Mesenchymal stem cell (in vitro differentiated cells and primary cell): Measurements from ENCODE around the gene KIF3C.

Experiments
- DNase-seq: peaks from one replicate; pipeline ENCODE4 v3.0.0-alpha.2; 2013
- H2AFZ ChIP-seq: one replicate; pipeline ENCODE4 v1.6.1; 2013; ENCODE audit warnings: low read depth, mild to moderate bottlenecking, control low read depth, inconsistent platforms, low read length, moderate library complexity
- H2AK5ac ChIP-seq: 2 replicates; pipeline ENCODE4 v1.6.1; 2013; ENCODE audit warnings: low read length, moderate library complexity, mild to moderate bottlenecking, inconsistent platforms; ENCODE audit not compliant: severe bottlenecking
- H2BK120ac ChIP-seq: one replicate; pipeline ENCODE4 v1.6.1; 2013; ENCODE audit warnings: low read depth, mild to moderate bottlenecking, inconsistent platforms, low read length, moderate library complexity
- H2BK12ac ChIP-seq, 2 experiments: one replicate each; pipeline ENCODE4 v1.6.1; 2013; ENCODE audit warnings: inconsistent platforms in 2 of 2, low read length in 2 of 2, mild to moderate bottlenecking in 2 of 2, moderate library complexity in 2 of 2, control low read depth in 1 of 2
- H2BK15ac ChIP-seq: one replicate; pipeline ENCODE4 v1.6.1; 2013; ENCODE audit warnings: mild to moderate bottlenecking, low read depth, inconsistent platforms; ENCODE audit not compliant: poor library complexity, severe bottlenecking
- H2BK5ac ChIP-seq: 2 replicates; pipeline ENCODE4 v1.6.1; 2013; ENCODE audit warnings: low read depth, mild to moderate bottlenecking, low read length, control low read depth, inconsistent platforms; ENCODE audit not compliant: poor library complexity, severe bottlenecking
- H3K14ac ChIP-seq, 2 experiments: one replicate each; pipeline ENCODE4 v1.6.1; 2013; ENCODE audit warnings: inconsistent platforms in 2 of 2, low read length in 2 of 2, control low read depth in 1 of 2, mild to moderate bottlenecking in 1 of 2, moderate library complexity in 1 of 2
- H3K18ac ChIP-seq, 2 experiments: one replicate each; pipeline ENCODE4 v1.6.1; 2013; ENCODE audit warnings: inconsistent platforms in 2 of 2, low read length in 2 of 2, control low read depth in 1 of 2, low read depth in 1 of 2, mild to moderate bottlenecking in 1 of 2
- H3K23ac ChIP-seq, 2 experiments: one replicate each; pipeline ENCODE4 v1.6.1; 2013; ENCODE audit warnings: inconsistent platforms in 2 of 2, low read length in 2 of 2, mild to moderate bottlenecking in 2 of 2, moderate library complexity in 2 of 2, control low read depth in 1 of 2
- H3K27ac ChIP-seq: 2 replicates; pipeline ENCODE4 v1.5.1; 2013; ENCODE audit warnings: mild to moderate bottlenecking, moderate library complexity, low read length, control low read depth, inconsistent platforms; ENCODE audit not compliant: poor library complexity, severe bottlenecking
- H3K27me3 ChIP-seq, 2 experiments: 2 replicates each; pipeline versions ENCODE4 v1.6.1 to v1.7.0; 2013; ENCODE audit warnings: low read length in 2 of 2, mild to moderate bottlenecking in 2 of 2, moderate library complexity in 2 of 2, control low read depth in 1 of 2, inconsistent platforms in 1 of 2; ENCODE audit not compliant: control insufficient read depth in 1 of 2, insufficient read depth in 1 of 2
- H3K36me3 ChIP-seq, 2 experiments: 2 replicates each; pipeline versions ENCODE4 v1.6.1 to v1.7.0; 2013; ENCODE audit warnings: low read length in 2 of 2, control low read depth in 1 of 2, inconsistent platforms in 1 of 2, low read depth in 1 of 2, mild to moderate bottlenecking in 1 of 2; ENCODE audit not compliant: insufficient read depth in 2 of 2, control insufficient read depth in 1 of 2
- H3K4ac ChIP-seq, 2 experiments: one replicate each; pipeline ENCODE4 v1.6.1; 2013; ENCODE audit warnings: inconsistent platforms in 2 of 2, low read length in 2 of 2, mild to moderate bottlenecking in 2 of 2, moderate library complexity in 2 of 2, control low read depth in 1 of 2, low read depth in 1 of 2
- H3K4me1 ChIP-seq: 2 replicates; pipeline ENCODE4 v1.6.1; 2013; ENCODE audit warnings: low read depth, low read length, control low read depth; ENCODE audit not compliant: control insufficient read depth, insufficient read depth
- H3K4me2 ChIP-seq: 2 replicates; pipeline ENCODE4 v1.6.1; 2013; ENCODE audit warnings: low read length, mild to moderate bottlenecking, inconsistent platforms; ENCODE audit not compliant: poor library complexity, severe bottlenecking
- H3K4me3 ChIP-seq, 2 experiments: 2 replicates each; pipeline versions ENCODE4 v1.5.1 to v1.7.0; 2013; ENCODE audit warnings: low read length in 2 of 2, mild to moderate bottlenecking in 2 of 2, control low read depth in 1 of 2, low read depth in 1 of 2; ENCODE audit not compliant: insufficient read depth in 1 of 2
- H3K79me1 ChIP-seq: replicated peaks from 2 replicates; pipeline ENCODE4 v1.6.1; 2013; ENCODE audit warnings: mild to moderate bottlenecking, control low read depth, low read length, inconsistent platforms; ENCODE audit not compliant: poor library complexity, severe bottlenecking
- H3K9ac ChIP-seq: 2 replicates; pipeline ENCODE4 v1.7.0; 2013; ENCODE audit warnings: mild to moderate bottlenecking, low read length, moderate library complexity
- H3K9me3 ChIP-seq: 2 replicates; pipeline ENCODE4 v1.7.0; 2013; ENCODE audit warnings: mild to moderate bottlenecking, low read length; ENCODE audit not compliant: control insufficient read depth
- H4K8ac ChIP-seq: one replicate; pipeline ENCODE4 v1.6.1; 2013; ENCODE audit warnings: inconsistent platforms, mild to moderate bottlenecking, low read length, moderate library complexity
- H4K91ac ChIP-seq: one replicate; pipeline ENCODE4 v1.6.1; 2013; ENCODE audit warnings: mild to moderate bottlenecking, low read length, inconsistent platforms
- WGBS: methylation state at CpG from one replicate; pipeline ENCODE4 v1.1.7; 2013; ENCODE audit warnings: mixed read lengths; 5-methylcytosine and 5-hydroxymethylcytosine counted together

Gene KIF3C

GRCh38 chr2:25955869-25956535, 26.3 kb downstream of the KIF3C start:
- Histone ChIP-seq H2BK12ac (no peak overlapping the region), H3K14ac (no peak overlapping the region), H2AFZ (no peak overlapping the region), H3K4me3 (no peak overlapping the region), H4K91ac (no peak overlapping the region), H3K9me3 (no peaks in the 10 kb centered on the region), H2BK120ac (no peak overlapping the region), H4K8ac (no peak overlapping the region), H3K9ac (no peak overlapping the region), H3K79me1 (peaks cover 52% of the 10 kb centered on the region), H2BK15ac (no peak overlapping the region), H3K36me3 (peaks cover 12 to 59% of the 10 kb centered on the region in 2 experiments), H3K27me3 (no peaks in the 10 kb centered on the region), H3K4ac (no peak overlapping the region), H2BK5ac (no peak overlapping the region), H3K4me2 (no peak overlapping the region), H3K4me1 (peaks cover 24% of the 10 kb centered on the region), H3K27ac (no peak overlapping the region), H3K18ac (no peak overlapping the region), H2AK5ac (no peak overlapping the region), H3K23ac (no peak overlapping the region)
- no peak for DNase-seq
- 96% methylated on average over 6 of the region's 7 CpGs for WGBS

DNA sequence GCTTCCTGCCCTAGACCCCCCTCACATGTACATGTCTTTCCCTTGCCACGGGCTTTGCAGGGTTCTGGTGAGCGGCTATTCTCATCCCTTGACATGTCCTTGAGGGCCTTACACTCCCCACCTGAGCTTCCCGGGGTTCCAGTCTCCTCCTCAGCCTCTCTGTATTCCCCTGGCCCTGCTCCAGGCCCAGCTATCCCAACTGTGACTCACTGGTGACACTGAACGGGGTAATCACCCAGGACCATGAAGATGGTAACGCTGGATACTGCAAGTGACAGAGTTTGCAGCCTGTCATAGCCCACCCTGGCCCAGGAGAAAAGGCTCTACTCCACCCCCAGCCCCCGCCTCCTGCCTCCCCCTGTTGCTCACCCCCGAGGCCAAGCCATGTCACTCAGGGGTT, 27.3 kb downstream of the KIF3C start:
- Histone ChIP-seq H4K91ac (no peak overlapping the region), H2AFZ (no peak overlapping the region), H4K8ac (no peak overlapping the region), H3K4me3 (no peak overlapping the region), H3K23ac (no peak overlapping the region), H3K9ac (no peak overlapping the region), H3K4me1 (peaks cover 21% of the 10 kb centered on the region), H3K27me3 (no peaks in the 10 kb centered on the region), H2BK120ac (no peak overlapping the region), H3K27ac (no peak overlapping the region), H3K36me3 (peaks cover 14 to 59% of the 10 kb centered on the region in 2 experiments), H3K9me3 (no peaks in the 10 kb centered on the region), H3K4ac (no peak overlapping the region), H3K14ac (no peak overlapping the region), H3K4me2 (no peak overlapping the region), H2BK15ac (no peak overlapping the region), H3K79me1 (peaks cover 51% of the 10 kb centered on the region), H2BK5ac (no peak overlapping the region), H2AK5ac (no peak overlapping the region), H3K18ac (no peak overlapping the region), H2BK12ac (no peak overlapping the region)
- 74% methylated on average over 6 of the region's 7 CpGs for WGBS
- no peak for DNase-seq

- H2BK120ac ChIP-seq: no peak overlapping the region
- H2BK12ac ChIP-seq: no peak overlapping the region
- H3K36me3 ChIP-seq: peaks cover 14 to 56% of the 10 kb centered on the region in 2 experiments
- H3K4ac ChIP-seq: no peak overlapping the region
- no peaks in the 10 kb centered on the region for H3K9me3 ChIP-seq
- no peaks in the 10 kb centered on the region for H3K27me3 ChIP-seq
- H2BK15ac ChIP-seq: no peak overlapping the region
- H2AK5ac ChIP-seq: no peak overlapping the region
- no peak overlapping the region for H3K4me3 ChIP-seq
- no peak for DNase-seq
- no peak overlapping the region for H3K18ac ChIP-seq
- no peak overlapping the region for H3K23ac ChIP-seq
- no peak overlapping the region for H3K14ac ChIP-seq
- H3K9ac ChIP-seq: no peak overlapping the region
- peaks cover 48% of the 10 kb centered on the region for H3K79me1 ChIP-seq
- H4K8ac ChIP-seq: peak overlapping the region; percentile 38
- 79% methylated on average over 21 of the region's 21 CpGs for WGBS
- H3K27ac ChIP-seq: no peak overlapping the region
- no peak overlapping the region for H2BK5ac ChIP-seq
- no peak overlapping the region for H2AFZ ChIP-seq
- H3K4me2 ChIP-seq: no peak overlapping the region
- peaks cover 21% of the 10 kb centered on the region for H3K4me1 ChIP-seq
- H4K91ac ChIP-seq: peak overlapping the region; percentile 72
Measured at GRCh38 chr2:25954199-25954752, 28.0 kb downstream of the KIF3C start.

GRCh38 chr2:25951071-25951547, 31.2 kb downstream of the KIF3C start:
- no peak overlapping the region for H2BK5ac ChIP-seq
- H4K8ac ChIP-seq: no peak overlapping the region
- H3K23ac ChIP-seq: no peak overlapping the region
- WGBS: 52% methylated on average over 11 of the region's 11 CpGs
- H3K4ac ChIP-seq: no peak overlapping the region
- H2AK5ac ChIP-seq: no peak overlapping the region
- H3K27ac ChIP-seq: peak overlapping the region; percentile 25
- no peaks in the 10 kb centered on the region for H3K27me3 ChIP-seq
- no peak overlapping the region for H2BK12ac ChIP-seq
- H3K9ac ChIP-seq: no peak overlapping the region
- no peak overlapping the region for H4K91ac ChIP-seq
- H3K14ac ChIP-seq: no peak overlapping the region
- no peaks in the 10 kb centered on the region for H3K9me3 ChIP-seq
- H3K4me1 ChIP-seq: peaks cover 15% of the 10 kb centered on the region
- no peak overlapping the region for H3K4me3 ChIP-seq
- peaks cover 14 to 42% of the 10 kb centered on the region in 2 experiments for H3K36me3 ChIP-seq
- no peak overlapping the region for H3K4me2 ChIP-seq
- no peak overlapping the region for H2AFZ ChIP-seq
- H2BK15ac ChIP-seq: no peak overlapping the region
- H3K18ac ChIP-seq: no peak overlapping the region
- peaks cover 31% of the 10 kb centered on the region for H3K79me1 ChIP-seq
- peak; percentile 80 for DNase-seq
- no peak overlapping the region for H2BK120ac ChIP-seq
